IPS-NIHi7 (cell line): ENCODE measurements around the gene ZNF784.

Source experiments
- DNase-seq: peaks from one replicate; pipeline ENCODE4 v3.0.0; 2012; ENCODE audit warnings: mixed read lengths; ENCODE audit errors: extremely low spot score

Gene ZNF784

DNA sequence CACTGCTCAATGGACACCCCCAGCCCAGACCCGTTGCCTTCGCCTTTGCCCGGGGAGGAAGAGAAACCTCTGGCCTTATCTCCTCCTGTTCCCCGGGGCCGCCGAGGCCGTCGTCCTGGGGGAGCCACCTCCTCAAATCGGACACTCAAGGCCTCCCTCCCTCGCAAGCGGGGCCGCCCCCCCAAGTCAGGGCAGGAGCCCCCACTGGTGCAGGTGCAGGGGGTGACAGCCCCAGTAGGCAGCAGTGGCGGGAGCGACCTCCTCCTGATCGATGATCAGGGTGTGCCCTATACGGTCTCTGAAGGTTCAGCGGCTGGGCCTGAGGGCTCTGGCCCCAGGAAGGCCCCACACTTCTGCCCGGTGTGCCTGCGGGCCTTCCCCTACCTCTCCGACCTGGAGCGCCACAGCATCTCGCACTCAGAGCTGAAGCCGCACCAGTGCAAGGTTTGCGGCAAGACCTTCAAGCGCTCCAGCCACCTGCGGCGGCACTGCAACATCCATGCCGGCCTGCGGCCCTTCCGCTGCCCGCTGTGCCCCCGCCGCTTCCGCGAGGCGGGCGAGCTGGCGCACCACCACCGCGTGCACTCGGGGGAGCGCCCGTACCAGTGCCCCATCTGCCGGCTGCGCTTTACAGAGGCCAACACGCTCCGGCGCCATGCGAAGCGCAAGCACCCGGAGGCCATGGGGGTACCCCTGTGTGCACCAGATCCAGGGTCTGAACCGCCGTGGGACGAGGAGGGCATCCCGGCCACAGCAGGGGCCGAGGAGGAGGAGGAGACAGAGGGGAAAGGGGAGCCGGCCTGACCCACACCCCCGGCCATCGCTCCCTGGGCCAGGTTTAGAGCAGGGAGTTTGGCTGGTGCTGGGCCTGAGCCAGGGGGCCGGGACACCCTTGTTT is 22.0 kb downstream of the ZNF784 start:
- DNase-seq = no peak

DNA sequence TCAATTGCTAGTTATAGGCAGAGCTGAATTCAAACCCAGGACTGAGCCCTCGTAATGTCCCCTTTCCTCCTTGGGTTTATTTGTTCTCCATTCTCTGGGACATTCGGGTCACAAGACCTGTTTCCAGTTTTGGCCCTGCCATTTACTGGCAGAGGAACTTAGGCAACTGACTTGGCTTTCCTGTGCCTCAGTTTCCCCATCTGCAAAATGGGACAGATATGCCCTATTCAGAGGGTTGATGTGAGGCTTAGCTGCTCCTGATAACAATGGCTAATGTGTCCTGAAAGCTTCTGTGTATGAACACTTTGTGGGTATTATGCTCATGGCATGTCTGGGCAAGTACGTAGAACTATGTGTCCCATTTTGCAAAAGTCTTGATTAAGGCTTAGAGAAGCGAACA is 23.3 kb downstream of the ZNF784 start:
- DNase-seq = no peak

GRCh38 chr19:55600662-55601028 is 23.7 kb downstream of the ZNF784 start:
- DNase-seq = no peak

GRCh38 chr19:55599842-55600661 is 24.3 kb downstream of the ZNF784 start, which contains the start of gene ZNF524:
Gene ZNF524, plus strand, starts transcription at chr19:55600288. Its CDS starts 1,825 bp downstream, at chr19:55602113.
- peak; percentile 68 for DNase-seq

DNA sequence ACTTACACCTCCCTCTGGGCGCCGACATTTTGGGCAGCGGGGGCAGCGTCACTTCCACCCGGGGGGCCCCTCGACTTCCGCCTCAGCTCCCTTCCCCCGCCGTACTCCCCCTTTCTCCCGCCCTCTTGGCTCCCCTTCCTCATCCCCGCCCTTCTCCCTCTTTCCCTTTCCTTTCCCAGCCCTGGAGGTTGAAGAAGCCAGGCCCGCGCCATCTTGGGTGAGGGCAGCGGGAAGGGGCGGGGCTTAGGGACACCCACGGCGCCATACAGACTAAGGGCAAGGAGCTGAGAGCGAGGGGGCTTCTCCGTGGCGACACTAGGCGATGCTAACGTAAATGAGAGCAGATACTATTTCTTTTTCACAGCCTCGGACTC is 24.9 kb downstream of the ZNF784 start, which contains the start of gene FIZ1:
FIZ1 (minus strand) TSS at position 50 of the 374 bp plus-strand sequence. CDS start 1,652 bp downstream, outside the sequence.
- peak; percentile 77 for DNase-seq

GRCh38 chr19:55598719-55599467 is 25.5 kb downstream of the ZNF784 start:
- DNase-seq = peak; percentile 81

- DNase-seq = peak; percentile 16
These were observed 26.3 kb downstream of the ZNF784 start for GRCh38 chr19:55598034-55598433.

- no peak for DNase-seq
These were observed 26.9 kb downstream of the ZNF784 start for GRCh38 chr19:55597501-55597921.

GRCh38 chr19:55596304-55596703 is 28.1 kb downstream of the ZNF784 start:
- DNase-seq = no peak

DNA sequence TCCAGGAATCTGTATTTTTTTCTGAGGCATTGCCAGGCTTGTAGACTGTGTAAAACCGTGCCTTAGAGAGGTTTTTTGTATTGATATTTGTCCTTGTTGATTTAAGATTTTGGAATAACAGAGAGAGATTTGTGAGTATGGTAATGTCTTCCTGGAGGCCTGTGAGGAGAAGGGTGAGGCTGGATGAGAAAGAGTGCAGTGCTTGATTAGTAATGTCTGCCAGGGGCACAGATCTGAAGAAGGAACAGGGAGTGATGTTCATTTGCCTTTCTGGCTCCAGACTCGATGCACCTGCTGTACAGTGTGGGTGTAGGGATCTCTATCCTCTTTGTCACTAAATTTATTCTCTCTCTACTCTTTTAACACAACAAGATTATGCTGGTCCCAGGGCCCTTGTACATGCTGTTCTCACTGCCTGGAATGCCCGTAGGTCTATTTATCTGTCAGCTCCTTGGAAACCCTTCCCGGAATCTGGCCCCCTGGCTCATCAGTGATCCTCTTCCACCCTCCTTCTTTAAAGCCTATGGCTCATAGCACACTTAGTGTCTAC is 29.3 kb downstream of the ZNF784 start:
- DNase-seq = no peak

DNA sequence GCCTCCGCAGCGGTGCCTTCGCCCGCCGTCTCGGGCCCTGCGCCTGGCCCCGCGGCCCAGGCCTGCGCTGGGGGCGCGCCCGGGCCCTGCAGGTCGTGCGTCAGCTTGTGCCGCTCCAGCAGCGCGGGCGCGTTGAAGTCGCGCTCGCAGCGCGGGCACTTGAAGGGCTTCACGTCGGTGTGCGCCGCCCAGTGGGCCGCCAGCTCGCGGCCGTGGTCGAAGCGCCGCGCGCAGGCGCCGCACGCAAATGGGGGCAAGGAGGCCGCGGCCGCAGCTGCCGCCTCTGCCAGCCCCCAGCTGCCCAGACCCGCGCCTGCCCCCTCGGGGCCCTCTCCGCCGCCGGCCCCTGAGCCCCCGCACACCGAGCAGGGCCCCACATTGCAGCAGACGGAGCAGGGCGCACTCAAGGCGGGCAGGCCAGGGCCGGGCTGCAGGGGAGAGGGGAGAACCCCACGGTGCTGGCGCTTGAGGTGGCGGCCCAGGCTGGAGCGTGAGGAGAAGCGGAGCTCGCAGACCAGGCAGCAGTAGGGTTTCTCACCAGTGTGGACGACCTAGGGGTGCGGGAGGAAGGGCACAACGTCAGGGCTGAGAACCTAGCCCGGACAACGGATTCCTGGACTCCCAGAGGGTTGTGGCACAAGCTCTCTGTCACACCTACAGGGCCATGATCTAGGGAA is 31.1 kb downstream of the ZNF784 start:
- DNase-seq = no peak

DNA sequence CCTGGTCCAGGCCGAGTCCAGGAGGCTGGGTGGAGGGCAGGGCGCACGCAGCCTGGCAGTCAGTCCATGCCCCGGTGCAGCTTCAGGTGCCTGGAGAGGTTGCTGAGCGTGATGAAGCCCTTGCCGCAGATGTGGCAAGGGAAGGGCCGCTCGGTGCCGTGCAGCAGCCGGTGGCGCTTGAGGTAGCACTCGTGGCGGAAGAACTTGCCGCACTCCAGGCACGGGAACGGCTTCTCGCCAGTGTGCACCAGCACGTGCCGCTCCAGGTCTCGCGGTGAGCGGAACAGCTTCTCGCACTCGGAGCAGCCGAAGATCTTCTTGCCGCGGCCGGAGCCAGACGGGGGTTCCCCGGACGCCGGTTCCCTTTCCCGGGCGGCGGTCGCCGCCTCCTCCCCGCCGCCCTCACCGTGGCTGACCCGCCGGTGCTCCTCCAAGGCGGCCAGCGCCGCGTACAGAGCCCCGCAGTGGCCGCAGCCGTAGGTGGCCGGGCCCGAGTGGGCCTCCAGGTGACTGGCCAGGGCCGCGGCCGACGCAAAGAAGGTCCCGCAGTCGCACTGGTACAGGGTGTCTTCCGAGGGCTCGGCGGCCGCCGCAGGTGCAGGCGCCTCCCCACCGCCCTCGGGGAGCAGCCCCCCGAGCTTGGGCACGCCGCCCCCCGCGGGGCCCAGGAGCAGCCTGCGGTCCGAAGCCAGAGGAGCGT is 31.8 kb downstream of the ZNF784 start:
- DNase-seq = no peak

GRCh38 chr19:55591555-55591954 is 32.8 kb downstream of the ZNF784 start:
- DNase-seq = peak; percentile 20

GRCh38 chr19:55590617-55591016 is 33.7 kb downstream of the ZNF784 start:
- DNase-seq = no peak

- DNase-seq = no peak
These were observed 34.3 kb downstream of the ZNF784 start for GRCh38 chr19:55590109-55590508.

DNA sequence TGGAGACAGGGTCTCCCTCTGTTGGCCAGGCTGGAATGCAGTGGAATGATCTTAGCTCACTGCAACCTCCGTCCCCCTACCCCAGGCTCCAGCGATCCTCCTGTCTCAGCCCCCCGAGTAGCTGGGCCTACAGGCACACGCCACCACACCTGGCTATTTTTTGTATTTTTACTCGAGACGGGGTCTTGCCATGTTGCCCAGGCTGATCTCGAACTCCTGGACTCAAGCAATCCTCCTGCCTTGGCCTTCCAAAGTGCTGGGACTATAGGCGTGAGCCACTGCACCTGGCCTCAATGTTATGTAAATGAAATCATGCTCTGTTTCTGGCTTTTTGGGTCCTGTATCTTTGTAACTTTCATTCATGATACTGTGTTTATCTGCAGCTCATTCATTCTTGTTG is 35.6 kb downstream of the ZNF784 start:
- DNase-seq = no peak

GRCh38 chr19:55586976-55587668 is 37.2 kb downstream of the ZNF784 start:
- peak; percentile 96 for DNase-seq

DNA sequence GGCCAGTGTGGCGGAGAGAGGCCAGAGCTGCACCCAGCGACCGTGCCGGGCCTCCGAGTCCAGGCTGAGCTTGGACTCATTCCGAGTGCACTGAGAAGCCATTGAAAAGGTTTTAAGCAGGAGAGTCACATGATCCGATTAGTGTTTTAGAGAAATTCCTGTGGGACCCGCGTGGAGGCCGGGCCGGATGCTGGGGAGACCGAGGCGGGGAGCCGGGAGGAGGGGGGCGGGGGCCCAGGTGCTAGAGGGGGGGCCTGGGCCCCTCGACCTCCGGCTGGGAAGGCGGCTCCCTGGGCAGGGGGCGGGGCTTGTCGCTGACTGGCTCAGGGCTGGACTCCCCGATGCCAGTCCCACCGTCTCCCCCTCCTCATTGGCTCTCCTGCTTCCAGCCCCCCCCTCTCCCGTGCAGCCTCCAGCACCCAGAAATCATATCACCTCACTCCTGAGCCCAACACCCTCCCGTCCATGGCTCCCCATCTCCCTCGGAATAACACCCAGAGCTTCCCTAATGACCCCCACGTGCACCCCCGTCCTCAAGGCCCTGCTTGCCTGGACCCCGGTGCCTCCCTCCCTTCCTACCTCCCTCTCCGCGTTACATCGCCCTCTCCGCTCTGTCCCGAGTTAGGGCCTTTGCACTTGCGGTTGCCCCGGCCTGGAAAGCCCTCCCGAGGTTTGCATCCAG is 38.6 kb downstream of the ZNF784 start:
- DNase-seq = peak; percentile 84

- no peak for DNase-seq
These were observed 39.5 kb downstream of the ZNF784 start for GRCh38 chr19:55584871-55585270.
